Subcutaneous abdominal adipose tissue (tissue), 5 donors: ENCODE results near the gene STK40.

Experiments
- H3K27ac ChIP-seq: one replicate; pipeline ENCODE4 v1.7.0; 2013; ENCODE audit warnings: low read depth, mild to moderate bottlenecking, inconsistent platforms, low read length, moderate library complexity
- H3K27me3 ChIP-seq, 5 donors: one replicate each; pipeline ENCODE4 v1.7.0; 2013; ENCODE audit warnings: low read length in 5 of 5, inconsistent platforms in 1 of 5; ENCODE audit not compliant: control insufficient read depth in 5 of 5, insufficient read depth in 4 of 5
- H3K36me3 ChIP-seq, 5 donors: one replicate each; pipeline ENCODE4 v1.7.0; 2013; ENCODE audit warnings: low read length in 5 of 5; ENCODE audit not compliant: control insufficient read depth in 5 of 5, insufficient read depth in 5 of 5
- H3K4me1 ChIP-seq, 5 donors: one replicate each; pipeline ENCODE4 v1.7.0; 2013; ENCODE audit warnings: low read length in 5 of 5, mild to moderate bottlenecking in 3 of 5, moderate library complexity in 1 of 5; ENCODE audit not compliant: control insufficient read depth in 5 of 5, insufficient read depth in 5 of 5
- H3K4me3 ChIP-seq, 5 donors: one replicate each; pipeline ENCODE4 v1.7.0; 2013; ENCODE audit warnings: low read length in 5 of 5, low read depth in 1 of 5
- H3K9ac ChIP-seq, 5 donors: one replicate each; pipeline ENCODE4 v1.7.0; 2013; ENCODE audit warnings: low read length in 5 of 5, mild to moderate bottlenecking in 4 of 5, moderate library complexity in 3 of 5
- H3K9me3 ChIP-seq, 5 donors: one replicate each; pipeline ENCODE4 v1.7.0; 2013; ENCODE audit warnings: low read length in 5 of 5; ENCODE audit not compliant: control insufficient read depth in 5 of 5
- donor health status: healthy.
- donor health status: healthy.
- donor health status: healthy.
- donor health status: healthy.
- donor health status: healthy.

Gene STK40

DNA sequence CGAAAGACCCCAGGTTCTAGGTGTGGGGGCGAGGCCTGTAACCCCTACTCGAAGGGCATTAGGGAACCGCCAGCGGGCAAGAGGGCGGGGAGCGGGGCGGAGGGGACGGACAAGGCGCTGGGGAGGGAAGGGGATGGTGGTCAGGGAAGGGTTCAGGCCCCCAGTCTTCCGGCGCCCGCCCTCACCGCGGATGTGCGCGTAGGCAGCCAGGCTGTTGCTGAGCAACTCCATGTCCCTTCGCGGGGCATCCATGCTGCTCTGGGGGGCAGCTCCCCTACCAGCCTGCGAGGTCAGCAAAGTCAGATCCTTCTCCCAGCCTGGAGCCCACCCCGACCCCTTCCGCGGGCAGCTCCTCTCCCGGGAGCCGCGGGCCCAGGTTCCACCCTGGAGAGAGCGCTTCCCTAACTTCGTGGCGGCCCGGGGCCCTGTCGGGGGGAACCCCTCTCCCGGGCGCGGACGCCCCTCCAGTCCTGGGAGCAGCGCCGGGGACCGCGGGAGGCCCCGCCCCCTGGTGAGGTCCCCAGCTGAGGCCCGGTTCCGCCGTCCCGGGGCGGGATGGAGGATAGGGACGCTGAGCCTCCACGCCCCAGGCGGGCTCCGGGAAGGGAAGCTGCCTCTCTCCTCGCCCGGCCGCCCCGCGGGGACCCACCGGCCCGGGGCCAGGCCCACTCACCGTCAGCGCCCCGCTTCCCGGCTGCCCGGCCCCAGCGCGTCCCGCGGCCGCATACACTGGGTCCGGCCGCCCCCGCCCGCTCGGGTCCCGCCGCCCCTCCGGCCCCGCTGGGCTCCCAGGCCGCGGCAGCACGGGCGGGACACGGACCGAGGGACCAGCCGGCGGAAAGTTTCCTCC lies 62.7 kb downstream of the STK40 start:
- Histone ChIP-seq H3K9ac (peak overlapping the region in 4 of 5 donors; percentile 21 to 78 (median 76)), H3K27ac (peak overlapping the region; percentile 60), H3K27me3 (no peaks in the 10 kb centered on the region)

DNA sequence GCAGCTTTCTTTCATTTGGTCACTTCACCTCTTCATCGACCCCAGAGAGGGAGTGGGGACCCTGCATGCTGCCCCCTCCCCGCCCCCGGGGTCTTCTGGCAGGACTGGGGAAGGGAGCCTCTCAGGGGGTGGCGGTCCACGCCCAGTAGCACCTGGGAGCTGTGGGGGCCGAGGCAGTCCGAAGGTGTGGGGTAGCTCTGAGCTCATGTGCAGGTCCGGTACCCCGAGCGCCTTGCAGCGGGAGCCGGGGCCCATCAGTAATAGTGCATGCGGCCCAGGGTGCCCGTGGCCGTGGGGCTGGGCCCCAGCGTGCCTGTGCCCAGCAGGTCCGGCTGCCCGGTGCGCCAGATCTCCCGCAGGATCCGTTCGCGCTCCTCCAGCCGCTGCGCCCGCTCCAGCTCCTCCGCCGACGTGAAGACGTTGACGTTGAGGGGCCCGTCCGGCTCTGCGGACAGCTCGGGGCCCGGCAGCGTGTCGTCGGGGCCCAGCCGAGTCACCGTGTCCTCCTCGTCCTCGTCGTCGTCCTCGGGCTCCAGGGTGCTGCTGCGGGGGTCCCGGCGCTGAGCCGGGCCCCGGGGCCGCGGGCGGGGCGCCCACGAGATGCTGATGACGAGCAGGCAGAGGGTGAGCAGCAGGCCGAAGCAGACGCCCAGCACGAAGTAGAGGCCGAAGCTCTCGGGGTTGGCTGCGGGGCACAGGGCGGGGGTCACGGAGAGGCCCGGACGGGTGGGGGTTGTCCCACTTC lies 63.5 kb downstream of the STK40 start:
- H3K27ac ChIP-seq = peak overlapping the region; percentile 60
- H3K4me1 ChIP-seq = peaks cover 2 to 42% (median 37%) of the 10 kb centered on the region in 5 donors
- peak overlapping the region in 1 of 5 donors; percentile 78 for H3K9ac ChIP-seq
- no peaks in the 10 kb centered on the region for H3K9me3 ChIP-seq
- H3K36me3 ChIP-seq = peaks cover 0 to 3% (median 0%) of the 10 kb centered on the region in 5 donors
- H3K27me3 ChIP-seq = no peaks in the 10 kb centered on the region
- peak overlapping the region in 4 of 5 donors; percentile 68 to 77 (median 72) for H3K4me3 ChIP-seq

More for the DNA sequence above, 62.7 kb downstream of the STK40 start:
- H3K4me1 ChIP-seq = peaks cover 2 to 42% (median 37%) of the 10 kb centered on the region in 5 donors
- H3K9me3 ChIP-seq = no peaks in the 10 kb centered on the region
- H3K36me3 ChIP-seq = peaks cover 0 to 3% (median 0%) of the 10 kb centered on the region in 5 donors
- H3K4me3 ChIP-seq = peak overlapping the region in 4 of 5 donors; percentile 68 to 77 (median 72)

DNA sequence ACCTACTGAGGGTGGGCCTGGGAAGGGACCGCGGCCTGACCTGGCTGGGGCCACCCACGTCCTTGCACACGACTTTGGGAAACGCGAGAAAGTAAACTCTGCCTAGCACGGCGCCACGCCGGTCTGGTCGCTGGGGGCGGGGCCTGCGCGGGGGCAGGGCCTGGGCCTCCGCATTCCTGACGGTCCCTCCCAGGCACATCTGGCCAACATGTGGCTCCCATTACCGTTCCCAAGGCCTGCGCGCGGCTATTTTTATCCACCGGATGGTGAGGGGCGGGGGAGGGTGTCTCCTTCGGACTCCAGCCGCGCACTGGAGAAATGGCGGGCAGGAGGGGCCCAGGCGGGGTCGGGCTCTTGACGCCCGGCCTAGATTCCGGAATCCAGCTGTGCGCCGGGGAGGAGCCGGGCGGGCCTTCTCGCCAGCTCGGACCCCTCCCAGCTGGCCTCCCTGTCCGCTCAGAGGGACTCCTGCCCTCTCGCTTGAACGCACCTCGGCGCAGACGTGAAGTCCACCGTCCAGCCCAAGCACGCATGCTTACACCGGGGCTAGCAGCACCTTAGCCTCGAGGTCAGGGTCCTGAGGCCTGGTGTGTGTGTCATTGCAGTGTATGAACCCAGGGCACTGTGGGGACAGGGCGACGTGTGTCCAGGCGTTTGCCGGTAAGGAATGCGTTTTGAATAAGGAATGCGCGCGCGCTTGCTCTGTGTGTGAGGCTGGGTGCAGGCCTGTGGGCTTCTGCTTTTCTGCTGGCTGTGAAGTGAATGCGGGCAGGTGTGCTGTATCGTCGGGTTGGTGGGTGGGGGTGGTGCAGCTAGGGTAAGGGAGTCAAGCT lies 64.4 kb downstream of the STK40 start:
- no peaks in the 10 kb centered on the region for H3K27me3 ChIP-seq
- H3K27ac ChIP-seq = no peak overlapping the region
- no peaks in the 10 kb centered on the region for H3K9me3 ChIP-seq
- H3K4me1 ChIP-seq = peaks cover 2 to 42% (median 37%) of the 10 kb centered on the region in 5 donors
- peak overlapping the region in 4 of 5 donors; percentile 8 to 58 (median 48) for H3K9ac ChIP-seq
- H3K36me3 ChIP-seq = peaks cover 0 to 3% (median 0%) of the 10 kb centered on the region in 5 donors
- peak overlapping the region; percentile 24 to 77 (median 61) for H3K4me3 ChIP-seq

DNA sequence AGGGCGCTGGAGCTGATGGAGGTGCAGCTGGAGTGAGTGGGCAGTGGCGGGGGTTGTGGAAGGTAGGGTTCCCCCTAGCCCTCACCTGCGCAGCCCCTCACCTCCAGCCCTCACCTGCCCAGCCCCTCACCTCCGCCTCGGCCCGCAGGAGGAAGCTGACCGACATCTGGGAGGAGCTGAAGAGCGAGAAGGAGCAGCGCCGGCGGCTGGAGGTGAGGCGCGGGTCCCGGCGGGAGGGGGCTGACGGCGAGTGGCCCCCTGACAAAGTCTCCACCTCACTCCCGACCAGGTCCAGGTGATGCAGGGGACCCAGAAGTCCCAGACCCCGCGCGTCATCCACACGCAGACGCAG lies 65.0 kb downstream of the STK40 start:
- peaks cover 0 to 3% (median 0%) of the 10 kb centered on the region in 5 donors for H3K36me3 ChIP-seq
- H3K9ac ChIP-seq = peak overlapping the region in 3 of 5 donors; percentile 43 to 58 (median 52)
- H3K4me3 ChIP-seq = peak overlapping the region; percentile 24 to 77 (median 42)
- peaks cover 2 to 42% (median 37%) of the 10 kb centered on the region in 5 donors for H3K4me1 ChIP-seq
- no peaks in the 10 kb centered on the region for H3K27me3 ChIP-seq
- no peaks in the 10 kb centered on the region for H3K9me3 ChIP-seq
- H3K27ac ChIP-seq = no peak overlapping the region

DNA sequence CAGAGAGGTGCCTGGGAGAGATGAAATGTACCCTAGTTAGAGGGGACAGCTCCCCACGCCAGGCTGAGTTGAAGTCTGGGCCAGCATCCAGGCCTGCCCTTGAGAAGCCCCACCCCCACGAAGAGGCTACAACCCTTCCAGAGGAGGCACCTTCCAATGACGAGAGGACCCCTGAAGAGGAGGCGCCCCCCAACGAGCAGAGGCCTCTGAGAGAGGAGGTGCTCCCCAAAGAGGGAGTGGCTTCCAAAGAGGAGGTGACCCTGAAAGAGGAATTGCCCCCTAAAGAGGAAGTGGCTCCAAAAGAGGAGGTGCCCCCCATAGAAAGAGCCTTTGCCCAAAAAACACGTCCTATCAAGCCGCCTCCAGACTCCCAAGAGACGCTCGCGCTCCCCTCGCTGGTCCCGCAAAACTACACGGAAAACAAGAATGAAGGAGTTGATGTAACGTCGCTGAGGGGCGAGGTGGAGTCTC lies 65.4 kb downstream of the STK40 start:
- no peaks in the 10 kb centered on the region for H3K27me3 ChIP-seq
- H3K9me3 ChIP-seq = no peaks in the 10 kb centered on the region
- H3K36me3 ChIP-seq = peaks cover 0 to 3% (median 0%) of the 10 kb centered on the region in 5 donors
- H3K9ac ChIP-seq = peak overlapping the region in 2 of 5 donors; percentile 43 to 52
- peaks cover 2 to 42% (median 37%) of the 10 kb centered on the region in 5 donors for H3K4me1 ChIP-seq
- peak overlapping the region; percentile 24 to 77 (median 42) for H3K4me3 ChIP-seq
- H3K27ac ChIP-seq = no peak overlapping the region

DNA sequence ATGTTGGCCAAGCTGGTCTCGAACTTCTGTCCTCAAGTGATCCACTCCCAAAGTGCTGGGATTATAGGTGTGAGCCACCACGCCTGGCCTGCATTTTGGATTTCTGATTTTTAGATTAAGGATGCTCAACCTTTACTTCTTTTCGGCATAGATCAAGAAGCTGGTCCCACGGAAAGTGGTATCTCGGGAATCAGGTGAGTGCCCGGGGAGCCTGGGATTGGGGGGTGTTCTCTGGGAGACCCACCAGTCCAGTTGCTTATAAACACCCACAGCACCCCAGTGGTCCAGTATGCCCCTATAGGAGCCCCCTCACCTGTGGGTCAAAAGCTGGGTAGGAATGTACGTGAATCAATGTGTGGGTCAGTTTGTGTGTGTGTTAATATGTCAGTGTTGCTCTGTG lies 76.3 kb downstream of the STK40 start:
- H3K4me3 ChIP-seq = no peak overlapping the region
- no peaks in the 10 kb centered on the region for H3K9me3 ChIP-seq
- no peak overlapping the region for H3K9ac ChIP-seq
- H3K27ac ChIP-seq = no peak overlapping the region
- no peaks in the 10 kb centered on the region for H3K27me3 ChIP-seq
- H3K36me3 ChIP-seq = peaks cover 0 to 8% (median 2%) of the 10 kb centered on the region in 5 donors
- peaks cover 2 to 22% (median 16%) of the 10 kb centered on the region in 5 donors for H3K4me1 ChIP-seq

DNA sequence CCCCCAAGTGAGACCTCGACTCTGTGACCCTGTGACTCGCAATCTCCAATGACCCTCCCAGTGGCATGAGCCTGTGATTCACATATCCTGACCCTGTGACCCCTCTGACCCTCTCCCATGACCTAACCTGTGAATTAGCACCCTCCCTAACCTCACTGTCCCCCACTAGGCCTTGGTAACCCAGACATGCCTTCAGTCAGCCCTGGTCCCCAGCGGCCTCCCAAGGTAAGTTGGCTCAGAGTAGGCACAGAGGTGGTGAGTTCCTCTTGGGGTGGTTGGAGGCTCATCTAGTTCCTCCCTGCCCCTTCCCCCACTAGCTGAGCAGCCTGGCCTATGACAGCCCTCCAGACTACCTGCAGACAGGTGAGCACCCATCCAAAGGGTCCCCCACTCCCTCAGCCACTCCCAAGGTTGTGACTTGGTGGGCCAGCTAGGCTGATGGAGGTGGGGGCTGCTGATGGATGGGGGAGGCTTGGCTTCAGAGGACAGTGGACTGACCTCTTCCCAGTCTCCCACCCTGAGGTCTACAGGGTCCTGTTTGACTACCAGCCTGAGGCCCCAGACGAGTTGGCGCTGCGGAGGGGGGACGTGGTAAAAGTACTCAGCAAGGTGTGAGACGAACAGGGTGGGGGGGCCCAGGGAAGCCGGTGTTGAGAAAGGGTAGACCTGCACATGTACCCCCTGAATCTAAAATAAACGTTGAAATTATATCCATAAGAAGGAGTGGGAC lies 78.0 kb downstream of the STK40 start:
- H3K9ac ChIP-seq = peak overlapping the region in 1 of 5 donors; percentile 54
- H3K27ac ChIP-seq = no peak overlapping the region
- H3K4me1 ChIP-seq = peaks cover 2 to 22% (median 16%) of the 10 kb centered on the region in 5 donors
- H3K9me3 ChIP-seq = no peaks in the 10 kb centered on the region
- H3K27me3 ChIP-seq = no peaks in the 10 kb centered on the region
- peak overlapping the region in 3 of 5 donors; percentile 73 to 75 (median 74) for H3K4me3 ChIP-seq
- peaks cover 0 to 21% (median 16%) of the 10 kb centered on the region in 5 donors for H3K36me3 ChIP-seq

DNA sequence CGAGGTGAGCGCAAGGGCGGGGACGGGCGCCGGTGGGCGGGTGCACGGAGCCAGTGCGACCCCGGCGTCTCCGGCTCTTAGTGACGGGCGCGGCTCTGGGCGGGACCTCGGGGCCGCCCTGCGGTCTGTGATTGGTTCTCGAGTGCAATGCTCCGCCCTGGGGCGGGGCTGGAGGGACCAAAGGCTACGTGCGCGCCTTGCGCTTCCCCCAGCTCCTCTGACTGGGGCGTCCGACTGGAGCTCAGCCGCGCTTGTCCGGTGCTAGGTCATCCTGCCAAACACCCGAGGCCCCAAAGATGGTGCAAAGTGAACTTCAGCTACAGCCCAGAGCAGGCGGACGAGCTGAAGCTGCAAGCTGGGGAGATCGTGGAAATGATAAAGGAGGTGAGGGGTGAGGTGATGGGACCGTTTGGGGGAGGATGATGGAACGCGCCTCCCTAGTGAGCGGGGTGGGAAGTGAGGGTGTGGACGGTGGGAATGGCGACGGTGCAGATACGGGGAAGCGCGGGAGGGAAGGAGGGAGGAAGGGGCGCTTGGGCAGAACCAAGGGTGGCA lies 78.7 kb downstream of the STK40 start:
- H3K4me1 ChIP-seq = peaks cover 2 to 22% (median 16%) of the 10 kb centered on the region in 5 donors
- H3K27me3 ChIP-seq = no peaks in the 10 kb centered on the region
- H3K9ac ChIP-seq = peak overlapping the region in 4 of 5 donors; percentile 54 to 73 (median 56)
- peak overlapping the region; percentile 40 for H3K27ac ChIP-seq
- peaks cover 0 to 29% (median 24%) of the 10 kb centered on the region in 5 donors for H3K36me3 ChIP-seq
- peak overlapping the region; percentile 68 to 75 (median 73) for H3K4me3 ChIP-seq
- H3K9me3 ChIP-seq = no peaks in the 10 kb centered on the region
